Measurements from ENCODE around the gene TMEM17.

Gene TMEM17

DNA sequence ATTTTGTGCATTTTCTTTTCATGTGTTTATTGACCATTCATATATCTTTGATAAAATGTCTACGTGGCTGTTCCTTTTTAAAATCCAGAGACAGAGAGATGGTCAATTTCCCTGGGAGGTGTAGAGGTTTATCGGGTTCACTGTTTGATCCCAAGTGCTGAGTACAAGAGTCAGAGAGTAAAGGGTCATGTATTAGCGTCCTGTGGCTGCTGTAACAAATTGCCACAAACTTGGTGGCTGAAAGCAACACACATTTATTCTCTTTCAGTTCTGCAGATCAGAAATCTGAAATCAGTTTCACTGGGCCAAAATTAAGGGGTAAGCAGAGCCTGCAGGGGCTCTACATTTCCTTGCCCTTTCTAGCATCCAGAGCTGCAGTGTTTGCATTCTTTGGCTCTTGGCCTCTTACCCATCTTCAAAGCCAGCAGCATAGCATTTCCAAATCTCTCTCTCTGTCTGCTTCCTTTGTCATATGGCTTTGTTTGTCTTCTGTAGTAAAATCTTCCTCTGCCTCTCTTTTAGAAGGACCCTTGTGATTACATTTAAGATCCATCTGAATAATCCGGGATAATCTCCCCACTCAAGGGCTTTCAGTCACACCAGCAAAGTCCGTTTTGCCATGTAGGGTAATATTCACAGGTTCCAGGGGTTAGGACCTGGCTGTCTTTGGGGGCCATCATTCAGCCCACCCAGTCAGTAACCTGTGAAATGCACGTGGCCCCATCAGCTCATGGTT is 49.9 kb downstream of the TMEM17 start:
- DNase-seq (ENCODE audit: low spot score), result no peak

DNA sequence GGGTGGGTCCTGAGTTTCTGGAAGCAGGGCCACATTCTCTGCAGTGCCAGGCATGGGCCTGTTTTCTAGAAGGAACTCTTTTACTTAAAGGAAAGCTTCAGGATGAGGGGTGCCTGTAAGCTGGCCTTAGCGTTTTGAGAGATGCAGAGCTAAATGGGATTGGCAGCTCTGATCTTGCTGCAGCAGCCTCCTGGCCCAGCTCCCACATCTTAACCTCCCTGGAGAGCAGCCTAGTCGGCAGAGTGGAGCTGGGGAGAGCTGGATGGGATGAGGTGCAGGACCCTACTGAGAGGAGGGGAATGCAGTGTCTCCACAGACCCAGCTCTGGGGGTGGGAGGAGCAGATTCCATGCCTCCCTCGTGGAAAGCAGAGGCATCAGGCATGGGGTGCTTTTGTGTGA is 52.0 kb downstream of the TMEM17 start:
- no peak for DNase-seq (ENCODE audit: low spot score)

DNA sequence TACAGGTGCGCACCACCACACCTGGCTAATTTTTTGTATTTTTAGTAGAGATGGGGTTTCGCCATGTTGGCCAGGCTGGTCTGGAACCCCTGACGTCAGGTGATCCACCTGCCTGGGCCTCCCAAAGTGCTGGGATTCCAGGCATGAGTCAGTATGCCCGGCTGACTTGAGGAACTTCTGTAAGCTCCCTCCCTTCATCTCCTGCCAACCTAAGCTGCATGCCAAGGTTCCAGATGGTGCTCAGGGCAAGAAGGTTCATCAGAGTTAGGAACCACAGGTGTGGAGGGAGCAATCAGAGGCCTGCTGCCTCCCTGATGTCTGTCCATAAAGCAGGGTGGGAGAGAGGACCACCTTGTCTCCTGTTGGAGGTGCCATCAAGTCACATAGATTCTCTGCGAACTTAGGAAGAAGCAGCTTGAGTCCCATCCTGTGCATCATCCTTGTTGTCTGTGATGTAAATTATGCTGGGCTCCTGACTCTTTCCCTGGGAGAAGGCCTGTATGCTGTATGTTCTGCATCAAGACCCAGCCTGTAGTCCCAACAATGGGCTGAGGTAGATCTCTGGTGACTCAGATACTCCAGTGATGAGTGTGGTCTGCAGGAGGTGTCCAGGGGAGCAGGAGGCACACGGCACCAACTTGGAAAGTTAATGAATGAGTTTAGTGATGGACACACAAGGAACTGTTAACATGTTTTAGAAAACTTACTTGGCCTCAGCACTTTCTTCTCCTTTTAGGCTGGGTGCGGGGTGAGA is 53.1 kb downstream of the TMEM17 start:
- DNase-seq (ENCODE audit: low spot score), result no peak

DNA sequence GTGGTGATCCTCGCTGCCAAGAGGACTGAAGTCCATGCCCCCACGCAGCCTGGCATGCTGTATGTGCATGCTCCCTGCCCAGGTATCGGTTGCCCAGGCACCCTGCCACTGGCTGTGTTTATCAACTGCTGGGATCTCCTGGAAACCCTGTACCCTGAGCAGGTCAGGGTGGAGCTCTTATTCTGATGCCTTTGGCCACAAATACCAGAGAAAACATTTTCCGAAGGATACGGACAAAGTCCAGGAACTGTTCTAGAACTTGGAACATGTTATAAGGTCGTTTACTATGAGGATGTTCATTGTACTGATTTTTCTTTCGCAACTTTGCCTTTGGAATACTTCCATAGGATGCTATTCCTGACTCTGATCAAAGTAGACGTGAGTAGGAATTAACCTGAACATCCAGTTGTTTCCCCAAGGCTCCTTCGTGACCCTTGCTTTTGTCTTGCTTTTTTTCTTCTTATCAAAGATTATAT is 55.2 kb downstream of the TMEM17 start:
- DNase-seq (ENCODE audit: low spot score), result no peak

Data from pons (tissue), 1 donor.